ENCODE results near the gene MYCBP. TPM values are rescaled to one million over a fixed set of nuclear protein-coding genes. Genes with fewer than 3 reads are reported as not detected.
A peak's percentile ranks its signal among the peaks of the same experiment; 100 is the strongest.
"Not testable (repeated sequence)": the region's sequence is repeated elsewhere in the genome, so short reads cannot be mapped to it uniquely, and the experiment has no call there.

The MYCBP gene
- total RNA-seq, 1 experiment from 2014 or later = 34.3 TPM

GRCh38 chr1:38872401-38873026 is 634 bp downstream of the MYCBP start:
- DNase-seq (ENCODE audit: low spot score) = no peak

GRCh38 chr1:38870996-38871395 is 2.2 kb downstream of the MYCBP start:
- in situ Hi-C loops (cut with HindIII; ENCODE audit: low sequenced_read_pairs) = no loop called here
- no peak for DNase-seq (ENCODE audit: low spot score)

More at GRCh38 chr1:38872401-38873026, 634 bp downstream of the MYCBP start:
- in situ Hi-C loops (cut with HindIII; ENCODE audit: low sequenced_read_pairs) = no loop called here

GRCh38 chr1:38867208-38867607 is 5.9 kb downstream of the MYCBP start:
- no peak for DNase-seq (ENCODE audit: low spot score)
- in situ Hi-C loops (cut with HindIII; ENCODE audit: low sequenced_read_pairs) = no loop called here

GRCh38 chr1:38865112-38865715 is 7.9 kb downstream of the MYCBP start:
- in situ Hi-C loops (cut with HindIII; ENCODE audit: low sequenced_read_pairs) = no loop called here
- DNase-seq (ENCODE audit: low spot score) = no peak

- in situ Hi-C loops (cut with HindIII; ENCODE audit: low sequenced_read_pairs) = no loop called here
- DNase-seq (ENCODE audit: low spot score) = no peak
Observed at GRCh38 chr1:38860454-38860795, 12.7 kb downstream of the MYCBP start.

- in situ Hi-C loops (cut with HindIII; ENCODE audit: low sequenced_read_pairs) = no loop called here
- peak; percentile 98 for DNase-seq (ENCODE audit: low spot score)
Observed at GRCh38 chr1:38859561-38860453, 13.3 kb downstream of the MYCBP start, which contains the start of gene RRAGC. TSS of gene RRAGC (minus strand) at chr1:38859772. CDS start at chr1:38859646, 126 bp downstream.

- in situ Hi-C loops (cut with HindIII; ENCODE audit: low sequenced_read_pairs) = no loop called here
Observed at GRCh38 chr1:38858833-38859560, 14.2 kb downstream of the MYCBP start.

GRCh38 chr1:38852780-38853179 is 20.4 kb downstream of the MYCBP start:
- no peak for DNase-seq (ENCODE audit: low spot score)
- in situ Hi-C loops (cut with HindIII; ENCODE audit: low sequenced_read_pairs) = no loop called here

More at GRCh38 chr1:38858833-38859560, 14.2 kb downstream of the MYCBP start:
- peak; percentile 23 for DNase-seq (ENCODE audit: low spot score)

GRCh38 chr1:38848071-38848470 is 25.1 kb downstream of the MYCBP start:
- in situ Hi-C loops (cut with HindIII; ENCODE audit: low sequenced_read_pairs) = no loop called here
- DNase-seq (ENCODE audit: low spot score) = no peak

GRCh38 chr1:38846210-38846609 is 26.9 kb downstream of the MYCBP start:
- no peak for DNase-seq (ENCODE audit: low spot score)
- in situ Hi-C loops (cut with HindIII; ENCODE audit: low sequenced_read_pairs) = no loop called here

GRCh38 chr1:38845088-38845487 is 28.1 kb downstream of the MYCBP start:
- in situ Hi-C loops (cut with HindIII; ENCODE audit: low sequenced_read_pairs); DNase-seq (ENCODE audit: low spot score): not testable (repeated sequence)

GRCh38 chr1:38840281-38840680 is 32.9 kb downstream of the MYCBP start:
- in situ Hi-C loops (cut with HindIII; ENCODE audit: low sequenced_read_pairs) = no loop called here
- DNase-seq (ENCODE audit: low spot score) = no peak

- in situ Hi-C loops (cut with HindIII; ENCODE audit: low sequenced_read_pairs) = no loop called here
- no peak for DNase-seq (ENCODE audit: low spot score)
Observed at GRCh38 chr1:38839363-38839762, 33.8 kb downstream of the MYCBP start.

GRCh38 chr1:38836316-38836715 is 36.8 kb downstream of the MYCBP start:
- DNase-seq (ENCODE audit: low spot score); in situ Hi-C loops (cut with HindIII; ENCODE audit: low sequenced_read_pairs): not testable (repeated sequence)

GRCh38 chr1:38834937-38835827 is 38.0 kb downstream of the MYCBP start:
- peak; percentile 85 for DNase-seq (ENCODE audit: low spot score)
- in situ Hi-C loops (cut with HindIII; ENCODE audit: low sequenced_read_pairs) = no loop called here

- in situ Hi-C loops (cut with HindIII; ENCODE audit: low sequenced_read_pairs) = no loop called here
- DNase-seq (ENCODE audit: low spot score) = no peak
Observed at GRCh38 chr1:38834221-38834782, 38.8 kb downstream of the MYCBP start.

- DNase-seq (ENCODE audit: low spot score) = peak; percentile 24
- in situ Hi-C loops (cut with HindIII; ENCODE audit: low sequenced_read_pairs) = no loop called here
Observed at GRCh38 chr1:38833146-38833545, 40.0 kb downstream of the MYCBP start.

- DNase-seq (ENCODE audit: low spot score) = no peak
- in situ Hi-C loops (cut with HindIII; ENCODE audit: low sequenced_read_pairs) = no loop called here
Observed at GRCh38 chr1:38832370-38832734, 40.8 kb downstream of the MYCBP start.

Measured in G401 (cell line).